GM19193 (cell line): ENCODE measurements around the gene ADAMTS17.

Experiments used
- POLR2A ChIP-seq: IDR thresholded peaks from 4 replicates; pipeline ENCODE4 v1.6.1; 2011; ENCODE audit not compliant: insufficient read depth, insufficient read length; ENCODE audit errors: extremely low read depth

ADAMTS17 gene

GRCh38 chr15:100349321-100349695, 7.5 kb upstream of the ADAMTS17 start:
- TF ChIP-seq POLR2A: no peak

GRCh38 chr15:100348578-100348977, 6.8 kb upstream of the ADAMTS17 start:
- TF ChIP-seq POLR2A: no peak

- TF ChIP-seq POLR2A: no peak
Measured at GRCh38 chr15:100346866-100347512, 5.2 kb upstream of the ADAMTS17 start.

GRCh38 chr15:100345438-100345837, 3.7 kb upstream of the ADAMTS17 start:
- no peak for TF ChIP-seq POLR2A

GRCh38 chr15:100343251-100343650, 1.5 kb upstream of the ADAMTS17 start:
- no peak for TF ChIP-seq POLR2A

- no peak for TF ChIP-seq POLR2A
Measured at GRCh38 chr15:100341239-100341749, 481 bp downstream of the ADAMTS17 start.

- TF ChIP-seq POLR2A: no peak
Measured at GRCh38 chr15:100340721-100341238, 995 bp downstream of the ADAMTS17 start.

GRCh38 chr15:100339999-100340398, 1.8 kb downstream of the ADAMTS17 start:
- no peak for TF ChIP-seq POLR2A

- no peak for TF ChIP-seq POLR2A
Measured at GRCh38 chr15:100338971-100339444, 2.8 kb downstream of the ADAMTS17 start.

GRCh38 chr15:100338247-100338646, 3.5 kb downstream of the ADAMTS17 start:
- TF ChIP-seq POLR2A: no peak

GRCh38 chr15:100337096-100338044, 4.4 kb downstream of the ADAMTS17 start:
- TF ChIP-seq POLR2A: no peak

GRCh38 chr15:100336061-100336460, 5.7 kb downstream of the ADAMTS17 start:
- TF ChIP-seq POLR2A: no peak

- no peak for TF ChIP-seq POLR2A
Measured at GRCh38 chr15:100335335-100335999, 6.3 kb downstream of the ADAMTS17 start.

- TF ChIP-seq POLR2A: no peak
Measured at GRCh38 chr15:100334905-100335304, 6.9 kb downstream of the ADAMTS17 start.

GRCh38 chr15:100334456-100334855, 7.3 kb downstream of the ADAMTS17 start:
- no peak for TF ChIP-seq POLR2A
